C4-2B (cell line): ENCODE results near the gene LRMDA.

Experiments used
- ZFX ChIP-seq: fragments of 450-650 bp; IDR thresholded peaks from 2 replicates; pipeline ENCODE4 v1.6.1; 2017
- TF ChIP-seq, protein P1 (sequence below): fragments of 450-650 bp; conservative IDR thresholded peaks from 2 replicates; pipeline ENCODE4 v1.5.1; 2017; ENCODE audit warnings: mild to moderate bottlenecking

DNA sequence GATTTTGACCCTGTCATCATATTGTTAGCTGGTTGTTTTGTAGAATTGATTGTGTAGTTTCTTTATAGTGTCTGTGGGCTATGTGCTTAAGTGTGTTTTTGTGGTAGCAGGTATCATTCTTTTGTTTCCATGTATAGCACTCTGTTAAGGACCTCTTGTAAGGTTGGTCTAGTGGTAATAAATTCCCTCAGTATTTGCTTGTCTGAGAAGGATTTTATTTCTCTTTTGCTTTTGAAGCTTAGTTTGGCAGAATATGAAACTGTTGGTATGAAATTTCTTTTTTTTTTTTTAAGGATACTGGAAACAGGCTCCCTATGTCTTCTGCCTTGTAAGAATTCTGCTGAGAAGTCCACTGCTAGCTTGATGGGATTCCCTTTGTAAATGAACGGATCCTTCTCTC, 1073.4 kb downstream of the LRMDA start:
- TF ChIP-seq, protein P1, sequence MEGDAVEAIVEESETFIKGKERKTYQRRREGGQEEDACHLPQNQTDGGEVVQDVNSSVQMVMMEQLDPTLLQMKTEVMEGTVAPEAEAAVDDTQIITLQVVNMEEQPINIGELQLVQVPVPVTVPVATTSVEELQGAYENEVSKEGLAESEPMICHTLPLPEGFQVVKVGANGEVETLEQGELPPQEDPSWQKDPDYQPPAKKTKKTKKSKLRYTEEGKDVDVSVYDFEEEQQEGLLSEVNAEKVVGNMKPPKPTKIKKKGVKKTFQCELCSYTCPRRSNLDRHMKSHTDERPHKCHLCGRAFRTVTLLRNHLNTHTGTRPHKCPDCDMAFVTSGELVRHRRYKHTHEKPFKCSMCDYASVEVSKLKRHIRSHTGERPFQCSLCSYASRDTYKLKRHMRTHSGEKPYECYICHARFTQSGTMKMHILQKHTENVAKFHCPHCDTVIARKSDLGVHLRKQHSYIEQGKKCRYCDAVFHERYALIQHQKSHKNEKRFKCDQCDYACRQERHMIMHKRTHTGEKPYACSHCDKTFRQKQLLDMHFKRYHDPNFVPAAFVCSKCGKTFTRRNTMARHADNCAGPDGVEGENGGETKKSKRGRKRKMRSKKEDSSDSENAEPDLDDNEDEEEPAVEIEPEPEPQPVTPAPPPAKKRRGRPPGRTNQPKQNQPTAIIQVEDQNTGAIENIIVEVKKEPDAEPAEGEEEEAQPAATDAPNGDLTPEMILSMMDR = no peak
- no peak for TF ChIP-seq ZFX
